HG03439 (cell line): ENCODE measurements around the gene TTLL11.

Experiments
- ATAC-seq: cut with Tn5 transposase; IDR thresholded peaks from one replicate; pipeline ENCODE4 v1.9.1; 2021; ENCODE audit warnings: mild to moderate bottlenecking, moderate library complexity; ENCODE audit not compliant: unreplicated experiment

Gene TTLL11

DNA sequence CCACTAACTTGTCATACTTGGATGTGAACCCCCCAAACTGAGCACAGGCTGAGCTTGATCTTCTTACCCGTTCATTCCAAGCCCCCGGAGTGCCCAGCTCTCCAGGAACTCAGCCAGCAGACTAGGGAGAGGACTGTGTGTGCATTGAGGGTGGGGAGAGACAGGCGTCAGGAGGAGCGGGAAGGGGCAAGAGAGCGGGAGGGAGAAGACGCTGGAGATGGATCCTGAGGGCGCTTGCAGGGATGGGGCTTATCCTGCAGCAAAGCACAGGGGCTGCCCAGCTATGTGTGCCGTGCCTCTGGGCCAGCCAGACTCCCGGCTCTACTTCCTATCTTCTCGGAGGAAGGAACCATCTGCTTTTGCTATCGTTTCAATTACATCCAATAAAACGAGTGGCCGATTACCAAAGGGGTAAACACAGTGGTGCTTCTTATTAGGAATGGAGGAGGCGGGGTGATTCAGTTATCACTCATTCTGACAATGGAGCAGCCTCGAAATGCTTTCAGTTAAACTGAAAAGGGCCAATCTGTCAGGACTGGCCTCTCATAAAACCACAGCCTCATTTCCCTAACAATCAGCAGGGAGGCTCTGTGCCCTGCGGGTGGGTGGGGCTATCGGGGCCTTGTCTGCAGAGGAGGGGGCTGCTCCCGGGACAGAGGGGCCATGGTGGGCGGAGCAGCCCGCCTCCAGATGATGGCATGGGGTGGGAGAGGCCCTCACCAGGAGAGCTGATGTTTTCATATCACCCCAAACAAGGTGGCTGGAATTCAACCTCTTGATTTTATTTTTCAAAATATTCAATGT lies 273.5 kb downstream of the TTLL11 start:
- ATAC-seq = no peak

- ATAC-seq = no peak
Measured at GRCh38 chr9:121818841-121819427, 274.2 kb downstream of the TTLL11 start.

DNA sequence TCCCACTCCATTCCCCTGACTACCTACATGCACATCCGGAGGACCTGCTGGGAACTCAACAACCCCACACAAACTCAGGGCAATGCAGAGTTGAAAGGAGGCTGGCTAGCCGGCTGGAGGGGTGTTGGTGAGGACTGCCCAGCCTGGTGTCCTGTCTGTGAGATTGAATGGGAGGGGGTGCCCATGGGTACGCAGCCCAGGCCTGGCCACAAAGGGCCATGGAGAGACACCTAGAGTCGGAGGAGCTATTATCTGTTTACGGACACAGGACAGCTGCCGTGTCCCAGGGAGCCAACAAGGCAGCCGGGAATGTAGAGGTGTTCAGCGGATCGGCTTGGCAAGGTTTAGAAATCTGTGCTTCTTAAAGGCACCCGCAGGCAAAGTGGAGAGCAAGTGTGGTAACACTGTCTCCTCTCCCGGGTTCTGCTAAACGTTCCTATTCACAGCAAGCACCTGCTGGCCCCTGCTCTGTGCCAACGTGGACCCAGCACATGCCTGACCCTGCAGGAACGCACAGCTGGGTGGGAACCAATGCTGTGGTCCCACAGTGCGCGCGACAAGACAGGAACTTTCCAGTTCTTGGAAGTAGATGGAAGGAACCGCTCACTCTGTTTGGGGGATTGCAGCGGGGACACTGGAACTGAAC lies 275.0 kb downstream of the TTLL11 start:
- no peak for ATAC-seq

GRCh38 chr9:121817476-121817875 lies 275.6 kb downstream of the TTLL11 start:
- ATAC-seq = no peak

DNA sequence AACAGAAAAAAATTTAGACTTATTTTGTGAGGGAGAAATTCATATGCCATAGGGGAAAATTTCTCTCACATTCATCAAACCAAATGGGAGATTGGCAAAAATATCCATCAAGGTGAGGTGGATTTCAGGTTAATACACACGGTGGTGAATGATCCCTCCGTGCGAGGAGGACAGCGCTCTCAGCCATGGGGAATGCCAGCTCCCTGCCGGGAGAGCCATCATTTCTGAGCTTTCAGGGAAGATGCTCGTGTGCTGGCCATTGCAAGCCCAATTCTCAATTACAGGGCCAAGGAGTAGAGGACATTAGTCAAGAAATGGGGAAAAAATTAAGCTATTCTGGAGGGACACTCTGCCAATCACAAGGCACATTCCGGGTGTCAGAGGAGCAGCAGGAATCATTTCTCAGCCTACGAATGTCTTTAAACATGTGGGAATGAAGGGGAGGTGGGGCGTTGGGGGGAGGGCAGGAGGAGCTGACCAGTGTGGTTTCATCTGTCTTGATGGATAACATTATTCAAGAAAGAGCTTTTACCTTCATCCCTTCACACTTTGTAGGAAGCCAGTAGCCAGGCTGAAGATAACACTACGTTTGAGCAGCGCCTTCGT lies 276.2 kb downstream of the TTLL11 start:
- ATAC-seq = no peak

DNA sequence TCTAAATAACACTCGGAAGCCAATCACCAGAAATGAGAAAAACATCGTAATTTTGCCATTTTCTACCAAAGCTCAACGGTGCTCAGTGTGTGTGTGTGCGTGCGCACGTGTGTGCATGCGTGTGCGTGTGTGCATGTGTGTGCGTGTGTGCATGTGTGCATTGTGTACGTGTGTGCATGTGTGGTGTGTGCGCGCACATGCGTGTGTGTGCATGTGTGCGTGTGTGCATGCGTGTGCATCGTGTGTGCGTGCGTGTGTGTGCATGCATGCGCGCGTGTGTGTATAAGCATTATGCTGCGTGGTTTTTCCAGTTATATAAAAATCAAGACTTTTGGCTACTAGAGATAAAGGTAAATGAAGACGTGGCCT lies 276.7 kb downstream of the TTLL11 start:
- no peak for ATAC-seq

DNA sequence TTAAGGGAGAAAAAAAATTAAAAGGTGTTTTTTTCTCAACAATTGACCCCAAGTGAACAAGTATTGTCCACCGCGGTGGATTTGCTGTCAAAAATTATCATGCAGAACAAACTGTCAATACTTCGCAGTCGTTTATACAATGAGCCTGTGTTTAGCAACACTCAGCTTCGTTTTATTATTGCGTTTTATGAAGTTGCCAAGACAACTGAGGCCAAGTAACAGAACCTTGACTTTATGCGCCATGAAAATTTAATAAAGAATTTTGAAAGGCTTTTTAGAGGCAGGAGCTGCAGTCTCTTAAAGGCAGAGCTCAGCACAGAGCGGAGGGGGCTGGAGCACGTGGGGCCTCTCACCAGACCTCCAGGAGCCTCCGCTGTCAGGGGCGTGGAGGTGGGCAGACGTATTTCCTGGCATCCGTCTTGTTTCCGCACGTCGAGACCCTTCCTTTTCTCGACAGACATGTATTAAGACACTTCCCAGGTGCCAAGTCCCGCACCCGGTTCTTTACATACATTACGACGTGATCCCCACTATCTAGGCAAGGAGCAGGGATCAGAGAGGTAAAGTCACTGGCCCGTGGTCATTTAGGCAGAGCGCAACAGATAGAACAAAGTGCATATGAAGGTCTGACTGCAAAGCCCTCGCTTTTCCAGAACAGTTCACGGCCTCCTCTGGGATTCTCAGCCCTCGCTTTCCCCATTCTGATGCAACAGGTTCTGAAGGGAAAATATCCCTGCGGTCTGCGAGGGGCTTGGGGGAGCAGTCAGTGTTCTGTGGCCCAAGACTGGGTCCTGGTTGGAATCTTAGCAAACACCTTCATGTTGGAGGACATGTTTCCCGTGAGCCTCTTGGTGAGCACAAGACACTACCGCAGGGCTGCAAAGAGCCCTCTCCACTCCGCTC lies 277.3 kb downstream of the TTLL11 start:
- no peak for ATAC-seq

DNA sequence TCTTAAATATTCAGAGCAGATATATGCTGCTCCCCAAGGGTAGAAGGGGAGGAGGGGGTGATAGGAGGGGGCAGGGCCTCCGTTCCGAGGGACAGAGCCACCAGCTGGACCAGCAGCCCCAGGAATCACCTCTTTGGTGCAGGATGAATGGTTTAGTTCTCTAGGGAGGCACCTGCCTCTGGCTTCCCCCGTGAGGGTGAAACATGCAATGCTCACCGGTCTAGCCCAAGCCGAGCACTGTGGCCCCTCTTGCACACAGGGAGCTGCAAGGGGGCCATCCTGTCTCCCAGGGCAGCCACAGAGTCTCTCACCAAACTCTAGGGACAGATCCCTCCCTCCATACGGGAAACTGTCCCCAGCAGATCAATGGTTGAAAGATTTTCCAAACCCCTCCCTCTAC lies 278.0 kb downstream of the TTLL11 start:
- ATAC-seq = no peak

GRCh38 chr9:121814594-121814993 lies 278.5 kb downstream of the TTLL11 start:
- ATAC-seq = no peak

DNA sequence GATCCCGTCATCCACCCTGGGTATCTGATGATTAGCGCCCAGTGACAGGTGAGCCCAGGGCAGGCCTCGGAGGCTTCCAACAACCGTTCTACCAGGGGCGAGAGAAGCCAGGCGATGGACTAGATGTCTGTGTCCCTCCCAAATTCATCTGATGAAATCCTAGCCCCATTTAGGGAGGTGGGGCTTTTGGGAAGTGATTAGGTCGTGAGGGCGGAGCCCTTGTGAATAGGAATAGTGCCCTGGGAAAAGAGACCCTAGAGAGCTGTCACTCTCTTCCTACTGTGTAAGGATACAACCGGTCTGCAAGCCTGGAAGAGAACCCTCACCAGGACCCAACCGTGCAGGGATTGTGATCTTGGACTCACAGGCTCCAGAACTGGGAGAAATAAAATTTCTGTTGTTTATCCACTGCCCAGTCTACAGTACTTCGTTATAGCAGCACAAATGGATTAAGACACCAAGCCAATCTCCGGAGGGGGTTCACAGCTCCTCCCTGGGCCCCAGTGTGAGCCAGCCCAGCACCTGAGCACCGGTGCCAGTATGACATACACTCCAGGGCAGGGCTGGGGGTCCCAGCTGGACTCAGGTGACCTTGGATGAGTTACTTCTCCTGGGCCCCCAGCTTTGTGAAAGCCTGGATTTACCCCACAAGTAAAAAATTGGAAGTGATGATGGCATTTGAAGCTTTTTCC lies 279.4 kb downstream of the TTLL11 start:
- no peak for ATAC-seq

DNA sequence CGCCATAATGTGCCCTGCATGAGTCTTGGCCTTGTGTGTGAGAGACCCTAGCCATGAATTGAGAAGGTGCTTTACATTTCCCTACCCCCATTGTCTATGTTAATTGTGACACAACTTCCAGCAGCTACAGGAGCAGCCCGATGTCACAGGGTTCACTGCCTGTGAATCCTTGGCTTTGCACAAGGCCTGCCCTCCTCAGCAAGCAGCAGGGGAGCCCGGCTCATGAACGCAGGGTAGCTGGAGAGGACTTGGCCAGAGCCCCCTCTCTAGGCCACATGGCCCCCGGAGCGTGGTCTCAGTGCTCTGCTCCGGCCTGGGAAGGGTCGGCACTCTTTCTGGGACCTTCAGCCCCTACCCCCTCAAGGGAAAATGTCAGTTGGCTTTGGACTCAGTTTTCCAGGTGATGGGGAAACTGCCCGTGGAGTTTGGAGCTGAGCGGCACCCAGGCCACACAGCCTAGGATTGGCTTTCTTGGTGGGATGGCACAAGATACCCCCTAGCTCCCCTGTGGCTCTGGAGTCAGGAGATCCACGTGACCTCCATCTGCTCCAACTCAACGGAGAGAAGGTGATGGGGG lies 280.9 kb downstream of the TTLL11 start:
- no peak for ATAC-seq

GRCh38 chr9:121811751-121812150 lies 281.4 kb downstream of the TTLL11 start:
- no peak for ATAC-seq

- no peak for ATAC-seq
Measured at GRCh38 chr9:121811140-121811539, 282.0 kb downstream of the TTLL11 start.

DNA sequence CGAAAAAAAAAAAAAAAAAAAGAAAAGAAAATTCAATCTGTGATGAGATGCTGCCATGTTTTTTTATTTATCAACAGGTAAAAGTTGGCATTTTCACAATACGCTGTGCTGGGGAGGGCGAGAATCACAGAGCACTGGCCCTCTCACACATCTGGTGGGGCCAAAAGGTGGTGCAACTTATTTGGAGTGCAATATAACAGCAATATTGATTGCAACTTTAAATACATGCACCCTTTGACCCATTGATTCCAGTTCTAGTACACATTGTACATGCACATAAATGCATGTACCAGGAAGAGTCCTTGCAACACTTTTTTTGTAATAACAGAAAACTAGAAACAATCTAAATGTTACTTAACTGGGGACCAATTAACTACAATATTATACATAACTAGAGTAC lies 282.6 kb downstream of the TTLL11 start:
- ATAC-seq = no peak

- ATAC-seq = no peak
Measured at GRCh38 chr9:121809356-121810050, 283.6 kb downstream of the TTLL11 start.

GRCh38 chr9:121808781-121809180 lies 284.3 kb downstream of the TTLL11 start:
- no peak for ATAC-seq

GRCh38 chr9:121807823-121808278 lies 285.3 kb downstream of the TTLL11 start:
- no peak for ATAC-seq

DNA sequence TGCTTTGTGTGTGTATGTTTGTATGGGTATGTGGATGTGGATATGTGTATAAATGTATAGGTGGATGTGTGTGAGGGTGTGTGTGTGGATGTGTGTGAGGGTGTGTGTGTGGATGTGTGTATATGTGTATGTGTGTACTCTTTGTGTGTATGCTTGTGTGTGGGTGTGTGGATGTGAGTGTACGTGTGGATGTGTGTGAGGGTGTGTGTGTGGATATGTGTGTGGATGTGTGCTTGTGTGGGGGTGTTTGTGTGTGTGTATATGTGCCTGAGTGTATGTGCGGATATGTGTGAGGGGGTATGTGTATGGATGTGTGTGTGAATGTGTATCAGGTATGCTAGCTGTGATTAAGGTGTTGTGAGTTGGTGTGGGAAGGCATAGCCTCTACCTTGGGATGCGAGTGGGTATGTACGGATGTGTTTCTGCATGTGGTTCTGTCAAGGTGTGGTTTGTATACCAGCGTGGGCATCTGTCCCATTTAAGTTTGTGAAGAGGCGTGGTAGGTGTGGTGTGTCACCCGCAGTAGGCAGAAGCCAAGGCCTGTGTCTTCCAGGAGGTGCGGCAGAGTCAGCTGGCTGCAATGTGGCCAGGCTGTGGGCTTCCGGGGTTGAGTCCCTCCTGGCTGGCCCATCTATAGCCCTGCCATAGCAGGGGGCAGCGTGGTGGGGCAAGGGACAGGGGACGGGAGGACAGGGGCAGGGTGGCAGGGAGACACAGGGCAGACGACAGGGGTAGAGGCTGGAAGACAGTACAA lies 285.9 kb downstream of the TTLL11 start:
- no peak for ATAC-seq
